ENCODE results near the gene HADHB.

HADHB gene

GRCh38 chr2:26274058-26274613, 29.4 kb downstream of the HADHB start:
- TF ChIP-seq, protein P1, sequence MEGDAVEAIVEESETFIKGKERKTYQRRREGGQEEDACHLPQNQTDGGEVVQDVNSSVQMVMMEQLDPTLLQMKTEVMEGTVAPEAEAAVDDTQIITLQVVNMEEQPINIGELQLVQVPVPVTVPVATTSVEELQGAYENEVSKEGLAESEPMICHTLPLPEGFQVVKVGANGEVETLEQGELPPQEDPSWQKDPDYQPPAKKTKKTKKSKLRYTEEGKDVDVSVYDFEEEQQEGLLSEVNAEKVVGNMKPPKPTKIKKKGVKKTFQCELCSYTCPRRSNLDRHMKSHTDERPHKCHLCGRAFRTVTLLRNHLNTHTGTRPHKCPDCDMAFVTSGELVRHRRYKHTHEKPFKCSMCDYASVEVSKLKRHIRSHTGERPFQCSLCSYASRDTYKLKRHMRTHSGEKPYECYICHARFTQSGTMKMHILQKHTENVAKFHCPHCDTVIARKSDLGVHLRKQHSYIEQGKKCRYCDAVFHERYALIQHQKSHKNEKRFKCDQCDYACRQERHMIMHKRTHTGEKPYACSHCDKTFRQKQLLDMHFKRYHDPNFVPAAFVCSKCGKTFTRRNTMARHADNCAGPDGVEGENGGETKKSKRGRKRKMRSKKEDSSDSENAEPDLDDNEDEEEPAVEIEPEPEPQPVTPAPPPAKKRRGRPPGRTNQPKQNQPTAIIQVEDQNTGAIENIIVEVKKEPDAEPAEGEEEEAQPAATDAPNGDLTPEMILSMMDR (IDR thresholded peaks at IDR 0.05; ENCODE audit: insufficient read depth, low read depth, low read length, missing control alignments) = no peak
- peak; percentile 99 for DNase-seq (ENCODE audit: low read depth)
- H3K4me3 ChIP-seq (ENCODE audit: low read length) = no peak overlapping the region

GRCh38 chr2:26276484-26277227, 31.9 kb downstream of the HADHB start:
- TF ChIP-seq, protein P1 (IDR thresholded peaks at IDR 0.05; ENCODE audit: insufficient read depth, low read depth, low read length, missing control alignments) = no peak
- H3K4me3 ChIP-seq (ENCODE audit: low read length) = no peak overlapping the region
- DNase-seq (ENCODE audit: low read depth) = no peak

- DNase-seq (ENCODE audit: low read depth) = no peak
- TF ChIP-seq, protein P1 (IDR thresholded peaks at IDR 0.05; ENCODE audit: insufficient read depth, low read depth, low read length, missing control alignments) = no peak
- no peak overlapping the region for H3K4me3 ChIP-seq (ENCODE audit: low read length)
Measured at GRCh38 chr2:26279886-26280285, 35.1 kb downstream of the HADHB start.

DNA sequence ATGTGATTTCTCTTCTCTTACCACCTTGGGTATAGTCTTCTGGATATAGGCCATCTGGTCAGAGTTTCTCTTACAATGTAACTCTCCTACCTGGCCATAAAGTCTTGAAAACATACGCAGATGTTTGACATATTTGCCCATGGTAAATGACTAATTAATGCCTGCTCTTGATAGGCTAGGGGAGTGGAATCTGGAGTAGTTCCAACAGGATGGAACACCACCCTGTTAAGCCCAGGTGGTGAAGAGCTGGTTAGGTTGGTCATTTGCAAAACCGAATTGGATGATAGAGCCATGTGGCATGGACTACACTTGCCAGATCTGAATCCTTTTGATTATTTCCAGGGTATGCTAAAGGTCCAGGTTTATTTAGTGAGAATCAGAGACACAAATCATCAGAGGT, 36.5 kb downstream of the HADHB start:
- TF ChIP-seq, protein P1 (IDR thresholded peaks at IDR 0.05; ENCODE audit: insufficient read depth, low read depth, low read length, missing control alignments) = no peak
- no peak overlapping the region for H3K4me3 ChIP-seq (ENCODE audit: low read length)
- peak; percentile 91 for DNase-seq (ENCODE audit: low read depth)

DNA sequence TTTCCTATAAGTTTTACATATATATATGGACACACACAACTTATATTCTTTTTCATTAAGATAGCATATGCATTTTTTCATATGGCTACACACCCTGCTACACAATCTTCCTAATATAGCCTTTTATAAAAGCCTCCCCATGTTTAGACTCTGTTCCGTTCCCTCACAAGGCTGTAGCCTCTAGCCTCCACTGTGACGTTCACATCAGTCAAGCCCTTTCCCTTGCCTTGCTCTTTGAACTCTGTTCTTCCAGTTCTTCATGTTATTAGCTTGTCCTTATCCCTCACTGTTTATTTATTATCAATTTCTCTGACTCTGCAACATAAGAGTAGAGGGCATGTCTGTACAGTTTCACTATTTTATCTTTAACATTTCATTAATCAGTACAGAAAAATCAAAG, 38.9 kb downstream of the HADHB start:
- no peak overlapping the region for H3K4me3 ChIP-seq (ENCODE audit: low read length)
- no peak for DNase-seq (ENCODE audit: low read depth)
- TF ChIP-seq, protein P1 (IDR thresholded peaks at IDR 0.05; ENCODE audit: insufficient read depth, low read depth, low read length, missing control alignments) = no peak

- DNase-seq (ENCODE audit: low read depth) = peak; percentile 84
- no peak overlapping the region for H3K4me3 ChIP-seq (ENCODE audit: low read length)
- TF ChIP-seq, protein P1 (IDR thresholded peaks at IDR 0.05; ENCODE audit: insufficient read depth, low read depth, low read length, missing control alignments) = no peak
Measured at GRCh38 chr2:26284132-26284531, 39.4 kb downstream of the HADHB start.

DNA sequence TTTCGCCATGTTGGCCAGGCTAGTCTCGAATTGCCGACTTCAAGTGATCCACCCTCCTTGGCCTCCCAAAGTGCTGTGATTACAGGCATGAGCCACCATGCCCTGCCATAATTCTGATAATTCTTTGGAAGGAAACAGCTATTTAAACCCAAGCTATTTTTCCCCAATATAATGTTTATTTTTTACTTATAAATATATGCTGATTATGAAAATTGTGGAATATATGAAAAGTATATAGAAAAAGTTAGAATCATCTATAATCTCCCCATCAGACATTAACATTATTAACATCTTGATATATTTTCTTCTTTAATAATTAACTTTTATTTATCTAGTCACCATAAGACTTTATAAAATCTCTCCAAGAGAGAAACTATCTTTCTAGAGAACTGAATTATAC, 41.2 kb downstream of the HADHB start:
- no peak overlapping the region for H3K4me3 ChIP-seq (ENCODE audit: low read length)
- TF ChIP-seq, protein P1 (IDR thresholded peaks at IDR 0.05; ENCODE audit: insufficient read depth, low read depth, low read length, missing control alignments) = no peak
- DNase-seq (ENCODE audit: low read depth) = no peak

Measured in epithelial cell of esophagus (primary cell).